H1 (cell line): ENCODE data around the gene PIGX. TPM values are rescaled to one million over a fixed set of nuclear protein-coding genes. Genes with fewer than 3 reads are reported as not detected.

ENCODE experiments used
- CTCF ChIA-PET: fragments of 300-600 bp; sonication (Branson Sonifier 250); formaldehyde crosslinking; loops from one replicate; lab custom pipeline; 2021; ENCODE audit not compliant: partially characterized antibody; lab: Charles Lee
- POLR2A ChIA-PET: fragments of 300-600 bp; sonication (Branson Sonifier 250); formaldehyde crosslinking; loops from one replicate; lab custom pipeline; 2021; ENCODE audit warnings: inconsistent platforms; ENCODE audit not compliant: partially characterized antibody; lab: Charles Lee
- DNase-seq, 2 experiments: peaks; one replicate each; pipeline versions ENCODE4 v3.0.0 to v3.0.0-alpha.2; 2010 to 2022; ENCODE audit warnings: low spot score in 2 of 2, low read depth in 1 of 2, mixed read lengths in 1 of 2
- FAIRE-seq: peaks from 2 replicates; lab custom pipeline; 2011; peaks lifted over from hg19 to GRCh38; lab: Jason Lieb, UNC
- H2AFZ ChIP-seq: 2 replicates; pipeline ENCODE4 v1.8.1; 2012; ENCODE audit warnings: low read length, inconsistent platforms
- H2AK5ac ChIP-seq: 2 replicates; pipeline ENCODE4 v1.6.1; 2013; ENCODE audit warnings: low read depth, low read length
- H2BK120ac ChIP-seq: replicated peaks from 2 replicates; pipeline ENCODE3; 2013; ENCODE audit warnings: low read depth, low read length, inconsistent platforms
- H2BK12ac ChIP-seq: 2 replicates; pipeline ENCODE4 v1.6.1; 2013; ENCODE audit warnings: low read depth, low read length
- H2BK15ac ChIP-seq: 2 replicates; pipeline ENCODE4 v1.6.1; 2013; ENCODE audit warnings: low read length
- H2BK20ac ChIP-seq: 2 replicates; pipeline ENCODE4 v1.6.1; 2013; ENCODE audit warnings: low read length
- H2BK5ac ChIP-seq: 2 replicates; pipeline ENCODE4 v1.6.1; 2013; ENCODE audit warnings: low read depth, low read length
- H3K14ac ChIP-seq: 2 replicates; pipeline ENCODE4 v1.6.1; 2013; ENCODE audit warnings: inconsistent platforms; ENCODE audit not compliant: insufficient read length
- H3K18ac ChIP-seq: 2 replicates; pipeline ENCODE4 v1.6.1; 2013; ENCODE audit warnings: low read length; ENCODE audit errors: extremely low read depth
- H3K23ac ChIP-seq: 2 replicates; pipeline ENCODE4 v1.6.1; 2013; ENCODE audit warnings: inconsistent platforms; ENCODE audit not compliant: insufficient read length
- H3K23me2 ChIP-seq: 2 replicates; pipeline ENCODE4 v1.6.1; 2013; ENCODE audit warnings: low read depth, low read length
- H3K27ac ChIP-seq: 2 replicates; pipeline ENCODE4 v1.6.1; 2011; ENCODE audit warnings: low read depth, low read length, inconsistent platforms
- H3K27me3 ChIP-seq, 4 experiments: replicated peaks in 1 of 4; 1 replicate in 1 of 4; 2 replicates in 3 of 4; pipeline versions ENCODE4 v1.6.1 to v1.8.1; 2011 to 2013; ENCODE audit warnings: low read length in 3 of 4, mild to moderate bottlenecking in 3 of 4, inconsistent platforms in 2 of 4, mixed read lengths in 2 of 4, moderate library complexity in 1 of 4; ENCODE audit not compliant: control insufficient read depth in 3 of 4, insufficient read depth in 3 of 4; ENCODE audit errors: extremely low read depth in 1 of 4
- H3K36me3 ChIP-seq, 4 experiments: 2 replicates each; pipeline versions ENCODE4 v1.6.1 to v1.8.1; 2011 to 2013; ENCODE audit warnings: mild to moderate bottlenecking in 4 of 4, low read length in 3 of 4, moderate library complexity in 2 of 4, control low read depth in 1 of 4, inconsistent platforms in 1 of 4; ENCODE audit not compliant: insufficient read depth in 4 of 4, control insufficient read depth in 2 of 4
- H3K4ac ChIP-seq: replicated peaks from 2 replicates; pipeline ENCODE3; 2013; ENCODE audit warnings: low read length, low read depth, mixed read lengths, inconsistent platforms; ENCODE audit not compliant: insufficient read length
- H3K4me1 ChIP-seq, 4 experiments: replicated peaks in 1 of 4; 1 replicate in 1 of 4; 2 replicates in 3 of 4; pipeline versions ENCODE4 v1.6.1 to v1.8.1; 2011 to 2013; ENCODE audit warnings: low read length in 3 of 4, inconsistent platforms in 2 of 4, mixed read lengths in 1 of 4; ENCODE audit not compliant: insufficient read depth in 4 of 4, control insufficient read depth in 3 of 4
- H3K4me2 ChIP-seq, 2 experiments: 2 replicates each; pipeline versions ENCODE4 v1.6.1 to v1.8.1; 2011 to 2013; ENCODE audit warnings: low read depth in 2 of 2, low read length in 2 of 2, control low read depth in 1 of 2, inconsistent platforms in 1 of 2, mild to moderate bottlenecking in 1 of 2; ENCODE audit not compliant: insufficient read depth in 1 of 2
- H3K4me3 ChIP-seq, 4 experiments: fragments of 200-600, 300-600 bp in 1 of 4; sonication (generic), shearing (Covaris generic), sonication (Bioruptor Twin) in 1 of 4; 2 replicates each; pipeline versions ENCODE4 v1.5.1 to v1.8.1; 2011 to 2016; ENCODE audit warnings: low read length in 4 of 4, low read depth in 3 of 4, control low read depth in 2 of 4, inconsistent platforms in 2 of 4, mild to moderate bottlenecking in 2 of 4, mixed read lengths in 1 of 4, moderate library complexity in 1 of 4; ENCODE audit not compliant: insufficient read depth in 2 of 4; ENCODE audit errors: extremely low read depth in 1 of 4
- H3K56ac ChIP-seq: replicated peaks from 2 replicates; pipeline ENCODE3; 2013; ENCODE audit warnings: low read depth, mild to moderate bottlenecking, mixed read lengths, low read length, inconsistent platforms; ENCODE audit not compliant: insufficient read length
- H3K79me1 ChIP-seq: 2 replicates; pipeline ENCODE4 v1.6.1; 2013; ENCODE audit warnings: low read depth, low read length, control low read depth
- H3K79me2 ChIP-seq, 2 experiments: 2 replicates each; pipeline versions ENCODE4 v1.6.1 to v1.8.1; 2012 to 2013; ENCODE audit warnings: low read length in 2 of 2, mild to moderate bottlenecking in 2 of 2, inconsistent platforms in 1 of 2; ENCODE audit not compliant: insufficient read depth in 2 of 2, control insufficient read depth in 1 of 2
- H3K9ac ChIP-seq, 4 experiments: replicated peaks in 1 of 4; 1 replicate in 1 of 4; 2 replicates in 3 of 4; pipeline versions ENCODE4 v1.6.1 to v1.8.1; 2011 to 2013; ENCODE audit warnings: low read depth in 3 of 4, low read length in 3 of 4, control low read depth in 2 of 4, mild to moderate bottlenecking in 2 of 4, moderate library complexity in 2 of 4, inconsistent platforms in 1 of 4; ENCODE audit errors: extremely low read depth in 1 of 4
- H3K9me3 ChIP-seq, 2 experiments: 2 replicates each; pipeline versions ENCODE4 v1.6.1 to v1.8.1; 2012 to 2013; ENCODE audit warnings: mild to moderate bottlenecking in 2 of 2, moderate library complexity in 2 of 2, control low read depth in 1 of 2, inconsistent platforms in 1 of 2, low read depth in 1 of 2, low read length in 1 of 2, mixed read lengths in 1 of 2; ENCODE audit not compliant: insufficient read depth in 2 of 2
- H4K20me1 ChIP-seq, 2 experiments: replicated peaks in 1 of 2; 2 replicates each; pipeline versions ENCODE3 to v1.8.1; 2011 to 2013; ENCODE audit warnings: inconsistent platforms in 2 of 2, low read length in 2 of 2, mild to moderate bottlenecking in 1 of 2; ENCODE audit not compliant: insufficient read depth in 2 of 2, control insufficient read depth in 1 of 2
- H4K5ac ChIP-seq: 2 replicates; pipeline ENCODE4 v1.6.1; 2013; ENCODE audit warnings: low read length, low read depth, mixed read lengths, inconsistent platforms; ENCODE audit not compliant: insufficient read length
- H4K8ac ChIP-seq: 2 replicates; pipeline ENCODE4 v1.8.0; 2013; ENCODE audit warnings: mild to moderate bottlenecking, moderate library complexity, low read length, inconsistent platforms; ENCODE audit not compliant: insufficient read depth; ENCODE audit errors: extremely low read depth
- H4K91ac ChIP-seq: replicated peaks from 2 replicates; pipeline ENCODE3; 2013; ENCODE audit warnings: low read length, mixed read lengths, inconsistent platforms; ENCODE audit not compliant: insufficient read length
- BACH1 ChIP-seq: IDR thresholded peaks from 2 replicates; pipeline ENCODE4 v1.6.1; 2012; ENCODE audit warnings: low read length, improper control_type of control experiment
- BRCA1 ChIP-seq: IDR thresholded peaks from 2 replicates; pipeline ENCODE4 v1.6.1; 2012; ENCODE audit warnings: low read depth, low read length, improper control_type of control experiment
- KDM5A ChIP-seq: fragments of 200-600 bp; IDR thresholded peaks from 2 replicates; pipeline ENCODE4 v1.7.1; 2012; ENCODE audit warnings: mild to moderate bottlenecking, low read length, inconsistent platforms, mixed read lengths
- POLR2A ChIP-seq, 2 experiments: IDR thresholded peaks; 1 replicate in 1 of 2; 2 replicates in 1 of 2; pipeline ENCODE4 v1.6.1; 2011; ENCODE audit warnings: low read depth in 2 of 2, low read length in 2 of 2, mild to moderate bottlenecking in 2 of 2; ENCODE audit errors: control extremely low read depth in 1 of 2
- RAD21 ChIP-seq, 2 experiments: IDR thresholded peaks in 1 of 2; conservative IDR thresholded peaks in 1 of 2; 2 replicates each; pipeline ENCODE4 v1.6.1; 2011; ENCODE audit warnings: low read depth in 2 of 2, low read length in 2 of 2, improper control_type of control experiment in 1 of 2, inconsistent platforms in 1 of 2, mild to moderate bottlenecking in 1 of 2, moderate library complexity in 1 of 2
- TAF7 ChIP-seq: optimal IDR thresholded peaks from 2 replicates; pipeline ENCODE3; 2011; ENCODE audit warnings: low read depth, mild to moderate bottlenecking, inconsistent platforms, low read length, moderate library complexity, borderline replicate concordance
- TBP ChIP-seq: IDR thresholded peaks from 2 replicates; pipeline ENCODE4 v1.6.1; 2011; ENCODE audit warnings: low read depth, low read length, improper control_type of control experiment
- WGBS, 2 experiments: shearing (Covaris generic) in 1 of 2; methylation state at CpG; one replicate each; pipeline versions ENCODE4 v1.1.6 to v1.1.7; 2013 to 2015; ENCODE audit warnings: low lambda C conversion rate in 2 of 2, mixed read lengths in 2 of 2, inconsistent platforms in 1 of 2, low coverage in 1 of 2, missing lambda C conversion rate in 1 of 2; ENCODE audit not compliant: insufficient replicate concordance in 2 of 2, insufficient coverage in 1 of 2, insufficient read length in 1 of 2; ENCODE audit errors: extremely low coverage in 1 of 2, missing lambda C conversion rate in 1 of 2; 5-methylcytosine and 5-hydroxymethylcytosine counted together
- polyA plus RNA-seq, 7 experiments: library from polyadenylated mRNA; depleted of rRNA in 3 of 7; stranded (reverse) in 5 of 7; unstranded in 2 of 7; fragments of >200 nt in 5 of 7; fragments of 200-250 nt in 2 of 7; gene quantifications; 1 replicate in 5 of 7; 2 replicates in 1 of 7; 4 replicates in 1 of 7; pipeline versions ENCODE4 v1.2.1 to v1.2.3, GENCODE V29; 2011 to 2013; ENCODE audit warnings: missing spikeins in 2 of 7, mixed read lengths in 2 of 7
- total RNA-seq: library from RNA; stranded (reverse); fragmentation: NEBNext Ultra II Directional; extraction: Animal tissue kit (Norgen Biotek cat#: 25700); gene quantifications from 2 replicates; pipeline ENCODE4 v1.2.1, GENCODE V29; 2021
- TF ChIP-seq, protein P1 (sequence below), 3 experiments: IDR thresholded peaks; 1 replicate in 2 of 3; 2 replicates in 1 of 3; pipeline versions ENCODE4 v1.5.1 to v1.6.1; 2011; ENCODE audit warnings: low read length in 3 of 3, mild to moderate bottlenecking in 3 of 3, inconsistent platforms in 2 of 3, low read depth in 1 of 3, moderate library complexity in 1 of 3; ENCODE audit not compliant: insufficient read depth in 1 of 3; ENCODE audit errors: control extremely low read depth in 1 of 3
- TF ChIP-seq, protein P2 (sequence below): IDR thresholded peaks from 2 replicates; pipeline ENCODE4 v1.6.1; 2012; ENCODE audit warnings: inconsistent platforms

The PIGX gene
- total and polyA plus RNA-seq, 2 of the 8 experiments (the other 6 are each of a cell fraction or from before 2014, with no cell fraction given): 7.0 to 14.9 TPM

DNA sequence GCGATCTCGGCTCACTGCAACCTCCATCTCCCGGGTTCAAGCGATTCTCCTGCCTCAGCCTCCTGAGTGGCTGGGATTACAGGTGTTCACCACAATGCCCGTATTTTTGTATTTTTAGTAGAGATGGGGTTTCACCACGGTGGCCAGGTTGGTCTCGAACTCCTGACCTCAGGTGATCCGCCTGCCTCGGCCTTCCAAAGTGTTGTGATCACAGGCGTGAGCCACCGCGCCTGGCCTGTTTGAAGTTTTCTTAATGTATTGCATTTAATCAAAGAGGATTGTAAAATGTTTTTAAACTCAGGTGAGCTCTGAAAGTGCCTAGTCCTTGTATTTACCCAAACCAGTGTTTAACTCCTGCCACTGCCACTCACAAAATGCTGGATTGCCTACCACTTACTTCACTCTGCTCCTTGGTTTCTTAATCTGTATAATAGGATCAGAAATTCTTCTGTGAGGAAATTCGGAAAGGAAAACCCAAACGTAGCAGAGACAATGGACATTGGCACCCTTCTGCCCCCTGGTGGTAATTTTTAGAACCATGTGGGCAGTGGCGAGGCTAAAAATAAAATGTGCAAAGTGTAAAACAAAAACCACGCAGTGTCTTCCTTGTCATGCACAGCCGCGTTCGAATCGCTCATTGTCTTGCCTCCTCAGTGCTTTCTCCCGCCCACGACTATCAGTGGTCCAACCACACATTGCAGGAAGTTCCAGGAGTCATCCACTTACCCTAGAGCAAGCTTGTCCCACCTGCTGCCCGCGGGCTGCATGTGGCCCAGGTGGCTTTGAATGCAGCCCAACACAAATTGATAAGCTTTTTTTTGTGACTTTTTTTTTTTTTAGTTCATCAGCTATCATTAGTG is 27.4 kb upstream of the PIGX start:
- H2AFZ ChIP-seq: peak overlapping the region; percentile 96; the same call in 1 of the 2 replicates
- ChIA-PET CTCF (interaction anchor here (0.6 to 10.9 kb wide), 40 partner anchors 8 to 573 kb away, joined by 3 to 143 read pairs (median 4); partner anchors contain the start of genes CEP19, NRROS and PIGX), POLR2A (no interaction called here)
- no peak overlapping the region for H3K56ac ChIP-seq
- H3K9me3 ChIP-seq: no peaks in the 10 kb centered on the region
- no peak overlapping the region for H2BK15ac ChIP-seq
- no peak overlapping the region for H3K4ac ChIP-seq
- no peaks in the 10 kb centered on the region for H3K79me1 ChIP-seq
- H3K23ac ChIP-seq: no peak overlapping the region
- FAIRE-seq: peak; percentile 13
- no peak overlapping the region; the same call in 1 of the 2 replicates for H3K27ac ChIP-seq
- H3K18ac ChIP-seq: no peak overlapping the region
- no peak overlapping the region for H3K4me3 ChIP-seq
- no peak overlapping the region for H4K5ac ChIP-seq
- H3K27me3 ChIP-seq: no peaks in the 10 kb centered on the region
- no peak overlapping the region; the same call in 1 of the 2 replicates for H2BK12ac ChIP-seq
- 59% methylated on average over 24 of the region's 24 CpGs; no CpG with 5 or more reads in 1 of the 2 experiments for WGBS, 2 experiments
- H3K14ac ChIP-seq: no peak overlapping the region
- no peaks in the 10 kb centered on the region for H3K23me2 ChIP-seq
- no peak overlapping the region for H4K8ac ChIP-seq
- H3K9ac ChIP-seq: no peak overlapping the region
- H2BK120ac ChIP-seq: no peak overlapping the region
- H4K20me1 ChIP-seq: no peaks in the 10 kb centered on the region
- peak overlapping the region; percentile 67 for H4K91ac ChIP-seq
- H3K79me2 ChIP-seq: no peaks in the 10 kb centered on the region
- TF ChIP-seq KDM5A (no peak), RAD21 (IDR thresholded peaks at IDR 0.05 in 1 of 2, conservative IDR thresholded peaks at IDR 0.05 in 1 of 2; ENCODE audit: low read depth in 2 of 2, low read length in 2 of 2) (peak; percentile 79 to 82), TBP (no peak), TAF7 (no peak), POLR2A (IDR thresholded peaks at IDR 0.05; ENCODE audit: control extremely low read depth in 1 of 2, low read depth in 2 of 2, low read length in 2 of 2) (no peak), BACH1 (no peak), BRCA1 (no peak)
- TF ChIP-seq, protein P1, sequence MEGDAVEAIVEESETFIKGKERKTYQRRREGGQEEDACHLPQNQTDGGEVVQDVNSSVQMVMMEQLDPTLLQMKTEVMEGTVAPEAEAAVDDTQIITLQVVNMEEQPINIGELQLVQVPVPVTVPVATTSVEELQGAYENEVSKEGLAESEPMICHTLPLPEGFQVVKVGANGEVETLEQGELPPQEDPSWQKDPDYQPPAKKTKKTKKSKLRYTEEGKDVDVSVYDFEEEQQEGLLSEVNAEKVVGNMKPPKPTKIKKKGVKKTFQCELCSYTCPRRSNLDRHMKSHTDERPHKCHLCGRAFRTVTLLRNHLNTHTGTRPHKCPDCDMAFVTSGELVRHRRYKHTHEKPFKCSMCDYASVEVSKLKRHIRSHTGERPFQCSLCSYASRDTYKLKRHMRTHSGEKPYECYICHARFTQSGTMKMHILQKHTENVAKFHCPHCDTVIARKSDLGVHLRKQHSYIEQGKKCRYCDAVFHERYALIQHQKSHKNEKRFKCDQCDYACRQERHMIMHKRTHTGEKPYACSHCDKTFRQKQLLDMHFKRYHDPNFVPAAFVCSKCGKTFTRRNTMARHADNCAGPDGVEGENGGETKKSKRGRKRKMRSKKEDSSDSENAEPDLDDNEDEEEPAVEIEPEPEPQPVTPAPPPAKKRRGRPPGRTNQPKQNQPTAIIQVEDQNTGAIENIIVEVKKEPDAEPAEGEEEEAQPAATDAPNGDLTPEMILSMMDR (IDR thresholded peaks at IDR 0.05; ENCODE audit: control extremely low read depth in 1 of 3, insufficient read depth in 1 of 3, low read depth in 1 of 3, low read length in 3 of 3): peak; percentile 32 to 81 (median 62)
- TF ChIP-seq, protein P2, sequence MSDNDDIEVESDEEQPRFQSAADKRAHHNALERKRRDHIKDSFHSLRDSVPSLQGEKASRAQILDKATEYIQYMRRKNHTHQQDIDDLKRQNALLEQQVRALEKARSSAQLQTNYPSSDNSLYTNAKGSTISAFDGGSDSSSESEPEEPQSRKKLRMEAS: peak; percentile 70
- no peak overlapping the region; a peak in 1 of 4 replicates for H3K4me2 ChIP-seq
- no peak overlapping the region for H2BK20ac ChIP-seq
- H2AK5ac ChIP-seq: no peak overlapping the region
- peaks cover 2 to 6% (median 2%) of the 10 kb centered on the region in 4 experiments; a peak in 6 of 7 replicates for H3K4me1 ChIP-seq
- no peaks in the 10 kb centered on the region for H3K36me3 ChIP-seq
- peak in 1 of 2 experiments; percentile 77 for DNase-seq
- H2BK5ac ChIP-seq: no peak overlapping the region
